Mesothelial cell of epicardium (in vitro differentiated cells): Measurements from ENCODE around the gene CAPN11. TPM values are rescaled to one million over a fixed set of nuclear protein-coding genes. Genes with fewer than 3 reads are reported as not detected.

ENCODE experiments used
- DNase-seq, 2 experiments: peaks; one replicate each; pipeline ENCODE4 v3.0.0; 2021; ENCODE audit warnings: low spot score in 2 of 2; ENCODE audit not compliant: unreplicated experiment in 2 of 2
- H3K27ac Mint-ChIP-seq: 2 replicates; pipeline ENCODE4 v1.8.0; 2021; ENCODE audit warnings: mixed read lengths
- H3K27me3 Mint-ChIP-seq: 2 replicates; pipeline ENCODE4 v1.8.0; 2021; ENCODE audit warnings: low read depth, mixed read lengths
- H3K36me3 Mint-ChIP-seq: 2 replicates; pipeline ENCODE4 v1.8.0; 2021; ENCODE audit warnings: mixed read lengths
- H3K4me1 Mint-ChIP-seq: 2 replicates; pipeline ENCODE4 v1.8.0; 2021; ENCODE audit warnings: mixed read lengths
- H3K4me3 Mint-ChIP-seq: 2 replicates; pipeline ENCODE4 v1.8.0; 2021; ENCODE audit warnings: mild to moderate bottlenecking, moderate library complexity, mixed read lengths
- H3K9me3 Mint-ChIP-seq: 2 replicates; pipeline ENCODE4 v1.8.0; 2021; ENCODE audit warnings: mixed read lengths
- total RNA-seq: library from RNA; stranded (reverse); gene quantifications from 3 replicates; pipeline ENCODE4 v1.2.1, GENCODE V29; 2021
- TF ChIP-seq, protein P1 (sequence below): fragments of 200-600 bp; sonication (generic); IDR thresholded peaks from one replicate; pipeline ENCODE4 v1.5.0; 2021; ENCODE audit warnings: antibody characterized with exemption; ENCODE audit not compliant: unreplicated experiment

CAPN11 gene
- total RNA-seq, 1 donor from 2014 or later: not detected

DNA sequence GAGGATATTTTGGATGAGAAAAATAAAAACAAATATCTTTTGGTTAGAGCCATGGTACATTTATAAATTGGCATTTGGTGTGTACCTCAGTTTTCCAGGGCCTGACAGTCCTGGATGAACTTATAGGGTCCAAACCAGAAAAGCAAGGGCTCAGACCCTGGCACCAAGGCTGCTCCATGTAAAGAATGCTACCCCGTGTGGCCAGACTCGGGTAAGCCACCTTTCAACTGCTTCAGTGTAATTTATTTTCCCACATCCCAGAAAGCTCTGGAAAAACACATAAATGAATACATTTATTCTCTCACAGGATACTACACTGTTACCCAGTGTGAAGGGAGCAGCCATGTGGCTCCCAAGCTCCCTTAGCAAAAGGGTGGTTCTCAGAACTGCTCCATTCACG lies 45.2 kb upstream of the CAPN11 start:
- peaks cover 29% of the 10 kb centered on the region for H3K36me3 Mint-ChIP-seq

DNA sequence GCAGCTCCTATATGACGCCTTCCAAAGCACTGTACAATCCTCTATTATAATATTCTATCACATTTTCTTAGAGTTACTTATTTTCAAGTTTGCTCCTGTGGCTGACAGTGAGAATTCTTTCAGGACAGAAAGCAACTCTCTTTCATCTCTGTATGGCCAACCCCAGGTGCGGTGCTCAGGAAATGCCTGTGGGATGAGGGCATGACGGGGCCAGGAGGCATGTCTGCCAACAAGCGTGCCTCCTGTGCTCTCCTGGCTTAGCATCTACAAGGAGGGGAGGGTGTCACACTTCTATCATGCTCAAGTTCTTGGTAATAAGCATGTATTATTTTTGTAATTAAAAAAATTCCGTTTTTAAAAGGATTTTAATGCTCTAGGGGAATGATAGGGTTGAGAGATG lies 42.8 kb upstream of the CAPN11 start:
- Mint-ChIP-seq H3K27me3 (no peaks in the 10 kb centered on the region), H3K4me1 (peaks cover 29% of the 10 kb centered on the region), H3K4me3 (no peak overlapping the region), H3K9me3 (no peaks in the 10 kb centered on the region), H3K27ac (peak overlapping the region; percentile 11), H3K36me3 (peaks cover 18% of the 10 kb centered on the region)
- DNase-seq: no peak
- TF ChIP-seq, protein P1, sequence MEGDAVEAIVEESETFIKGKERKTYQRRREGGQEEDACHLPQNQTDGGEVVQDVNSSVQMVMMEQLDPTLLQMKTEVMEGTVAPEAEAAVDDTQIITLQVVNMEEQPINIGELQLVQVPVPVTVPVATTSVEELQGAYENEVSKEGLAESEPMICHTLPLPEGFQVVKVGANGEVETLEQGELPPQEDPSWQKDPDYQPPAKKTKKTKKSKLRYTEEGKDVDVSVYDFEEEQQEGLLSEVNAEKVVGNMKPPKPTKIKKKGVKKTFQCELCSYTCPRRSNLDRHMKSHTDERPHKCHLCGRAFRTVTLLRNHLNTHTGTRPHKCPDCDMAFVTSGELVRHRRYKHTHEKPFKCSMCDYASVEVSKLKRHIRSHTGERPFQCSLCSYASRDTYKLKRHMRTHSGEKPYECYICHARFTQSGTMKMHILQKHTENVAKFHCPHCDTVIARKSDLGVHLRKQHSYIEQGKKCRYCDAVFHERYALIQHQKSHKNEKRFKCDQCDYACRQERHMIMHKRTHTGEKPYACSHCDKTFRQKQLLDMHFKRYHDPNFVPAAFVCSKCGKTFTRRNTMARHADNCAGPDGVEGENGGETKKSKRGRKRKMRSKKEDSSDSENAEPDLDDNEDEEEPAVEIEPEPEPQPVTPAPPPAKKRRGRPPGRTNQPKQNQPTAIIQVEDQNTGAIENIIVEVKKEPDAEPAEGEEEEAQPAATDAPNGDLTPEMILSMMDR: no peak

More for the DNA sequence above, 45.2 kb upstream of the CAPN11 start:
- no peak for DNase-seq
- no peak overlapping the region for H3K27ac Mint-ChIP-seq
- H3K27me3 Mint-ChIP-seq: no peaks in the 10 kb centered on the region
- H3K4me3 Mint-ChIP-seq: no peak overlapping the region
- peaks cover 17% of the 10 kb centered on the region for H3K4me1 Mint-ChIP-seq
- TF ChIP-seq, protein P1: peak; percentile 23
- H3K9me3 Mint-ChIP-seq: no peaks in the 10 kb centered on the region

DNA sequence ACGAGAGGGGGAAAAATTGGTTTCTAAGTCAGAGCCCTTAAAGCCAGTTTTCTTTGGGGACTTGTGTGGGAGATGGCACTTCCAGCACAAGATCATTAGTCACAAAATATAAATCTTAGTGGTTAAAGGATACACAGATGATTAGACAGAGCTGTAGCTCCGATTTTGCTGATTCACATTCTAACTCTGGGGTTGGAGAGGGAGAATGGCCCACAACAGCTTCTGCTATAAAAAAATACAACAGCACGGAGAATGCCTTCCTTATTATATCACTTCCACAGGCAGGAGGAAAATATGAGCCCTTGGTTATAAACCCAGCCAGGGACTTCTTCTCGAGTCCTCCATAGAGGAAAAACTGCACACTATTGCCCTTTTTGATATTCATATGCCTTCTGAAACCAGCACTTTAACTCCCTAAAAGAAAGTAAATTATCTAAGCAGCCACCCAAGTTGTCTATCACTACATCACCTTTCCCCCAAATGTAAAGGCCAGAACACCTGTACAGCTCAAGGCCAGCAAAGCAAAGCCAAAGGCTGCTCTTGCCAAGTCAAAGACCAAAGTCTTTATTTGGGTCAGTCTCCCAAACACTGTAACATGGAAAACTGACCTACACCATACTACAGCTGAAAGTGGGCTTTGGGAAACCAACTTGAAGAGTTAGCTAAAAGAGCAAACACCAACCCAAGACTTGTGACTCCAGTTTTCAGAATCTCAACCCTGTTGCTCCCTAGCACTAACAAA lies 41.8 kb upstream of the CAPN11 start:
- H3K4me1 Mint-ChIP-seq: peaks cover 34% of the 10 kb centered on the region
- H3K36me3 Mint-ChIP-seq: peaks cover 10% of the 10 kb centered on the region
- H3K4me3 Mint-ChIP-seq: no peak overlapping the region
- no peaks in the 10 kb centered on the region for H3K9me3 Mint-ChIP-seq
- DNase-seq: no peak
- no peaks in the 10 kb centered on the region for H3K27me3 Mint-ChIP-seq
- H3K27ac Mint-ChIP-seq: peak overlapping the region; percentile 47
- TF ChIP-seq, protein P1: no peak

DNA sequence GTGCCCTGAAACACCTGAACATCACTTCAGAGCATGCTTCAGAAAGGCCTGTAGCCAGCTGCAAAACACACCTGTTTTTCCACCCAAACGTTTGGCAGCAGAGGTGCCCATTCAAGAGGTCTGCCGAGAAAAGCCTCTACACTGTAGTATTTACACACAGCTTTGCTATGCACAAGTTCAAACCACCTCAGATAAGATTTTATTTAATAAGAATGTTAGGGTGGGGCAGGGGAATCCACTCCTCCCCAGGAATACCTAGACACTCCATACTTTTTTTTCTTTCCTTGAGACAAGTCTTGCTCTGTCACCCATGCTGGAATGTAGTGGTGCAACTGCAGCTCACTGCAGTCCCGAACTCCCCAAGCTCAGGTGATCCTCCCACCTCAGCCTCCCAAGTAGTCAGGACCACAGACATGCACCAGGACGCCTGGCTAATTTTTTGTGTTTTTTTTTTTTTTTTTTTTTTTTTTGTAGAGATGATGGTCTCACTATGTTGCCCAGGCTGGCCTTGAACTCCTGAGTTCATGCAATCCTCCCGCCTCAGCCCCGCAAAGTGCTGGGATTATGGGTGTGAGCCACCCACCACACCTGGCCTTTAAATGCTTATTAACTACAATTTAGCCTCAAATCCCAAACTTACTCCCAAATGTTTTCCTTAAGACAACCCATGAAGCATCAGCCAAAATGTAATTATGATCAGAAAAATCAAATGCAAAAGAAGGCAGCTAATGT lies 41.1 kb upstream of the CAPN11 start:
- H3K27me3 Mint-ChIP-seq: no peaks in the 10 kb centered on the region
- H3K36me3 Mint-ChIP-seq: peaks cover 6% of the 10 kb centered on the region
- peak overlapping the region; percentile 47 for H3K27ac Mint-ChIP-seq
- no peak for DNase-seq
- peaks cover 38% of the 10 kb centered on the region for H3K4me1 Mint-ChIP-seq
- TF ChIP-seq, protein P1: no peak
- no peak overlapping the region for H3K4me3 Mint-ChIP-seq
- no peaks in the 10 kb centered on the region for H3K9me3 Mint-ChIP-seq

GRCh38 chr6:44119704-44120262 lies 38.8 kb upstream of the CAPN11 start:
- DNase-seq: no peak
- peaks cover 59% of the 10 kb centered on the region for H3K4me1 Mint-ChIP-seq
- H3K27ac Mint-ChIP-seq: no peak overlapping the region

More at GRCh38 chr6:44119704-44120262, 38.8 kb upstream of the CAPN11 start:
- no peaks in the 10 kb centered on the region for H3K27me3 Mint-ChIP-seq
- H3K36me3 Mint-ChIP-seq: no peaks in the 10 kb centered on the region
- no peak overlapping the region for H3K4me3 Mint-ChIP-seq
- TF ChIP-seq, protein P1: no peak
- no peaks in the 10 kb centered on the region for H3K9me3 Mint-ChIP-seq
